HG02870 (cell line): ENCODE measurements around the gene ALKBH7.

Source experiments
- ATAC-seq: cut with Tn5 transposase; IDR thresholded peaks from one replicate; pipeline ENCODE4 v1.9.1; 2021; ENCODE audit warnings: mild to moderate bottlenecking, moderate library complexity; ENCODE audit not compliant: unreplicated experiment

Gene ALKBH7

DNA sequence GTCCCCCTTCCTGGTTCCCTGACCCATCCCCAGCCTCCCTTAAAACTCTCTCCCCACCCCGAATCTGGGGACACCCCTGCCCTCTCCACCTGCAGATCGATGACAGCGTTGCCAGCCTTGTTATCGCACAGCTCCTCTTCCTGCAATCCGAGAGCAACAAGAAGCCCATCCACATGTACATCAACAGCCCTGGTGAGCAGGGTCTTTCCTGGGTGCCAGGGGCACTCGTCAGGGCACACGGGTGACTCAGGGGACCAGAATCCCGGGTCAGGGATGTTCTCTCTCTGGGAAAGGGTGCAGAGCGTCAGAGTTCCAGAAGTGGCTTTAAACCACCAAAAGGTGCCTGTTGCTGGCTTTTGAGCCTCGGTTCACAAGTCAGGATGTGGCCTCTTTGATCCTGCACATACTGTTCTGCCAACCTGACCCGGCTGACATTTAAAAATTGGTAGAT lies 10.2 kb upstream of the ALKBH7 start:
- no peak for ATAC-seq

DNA sequence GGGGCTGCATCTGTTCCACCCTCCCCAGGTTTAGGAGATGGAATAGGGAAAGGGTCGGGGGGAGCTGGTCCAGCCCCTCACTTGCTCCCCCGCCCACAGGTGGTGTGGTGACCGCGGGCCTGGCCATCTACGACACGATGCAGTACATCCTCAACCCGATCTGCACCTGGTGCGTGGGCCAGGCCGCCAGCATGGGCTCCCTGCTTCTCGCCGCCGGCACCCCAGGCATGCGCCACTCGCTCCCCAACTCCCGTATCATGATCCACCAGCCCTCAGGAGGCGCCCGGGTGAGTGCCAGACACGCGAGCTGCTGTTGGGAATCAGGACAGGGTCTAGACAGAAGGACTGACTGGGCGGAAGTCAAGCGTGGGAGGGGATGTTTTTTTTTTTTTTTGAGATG lies 8.2 kb upstream of the ALKBH7 start:
- ATAC-seq, result no peak

DNA sequence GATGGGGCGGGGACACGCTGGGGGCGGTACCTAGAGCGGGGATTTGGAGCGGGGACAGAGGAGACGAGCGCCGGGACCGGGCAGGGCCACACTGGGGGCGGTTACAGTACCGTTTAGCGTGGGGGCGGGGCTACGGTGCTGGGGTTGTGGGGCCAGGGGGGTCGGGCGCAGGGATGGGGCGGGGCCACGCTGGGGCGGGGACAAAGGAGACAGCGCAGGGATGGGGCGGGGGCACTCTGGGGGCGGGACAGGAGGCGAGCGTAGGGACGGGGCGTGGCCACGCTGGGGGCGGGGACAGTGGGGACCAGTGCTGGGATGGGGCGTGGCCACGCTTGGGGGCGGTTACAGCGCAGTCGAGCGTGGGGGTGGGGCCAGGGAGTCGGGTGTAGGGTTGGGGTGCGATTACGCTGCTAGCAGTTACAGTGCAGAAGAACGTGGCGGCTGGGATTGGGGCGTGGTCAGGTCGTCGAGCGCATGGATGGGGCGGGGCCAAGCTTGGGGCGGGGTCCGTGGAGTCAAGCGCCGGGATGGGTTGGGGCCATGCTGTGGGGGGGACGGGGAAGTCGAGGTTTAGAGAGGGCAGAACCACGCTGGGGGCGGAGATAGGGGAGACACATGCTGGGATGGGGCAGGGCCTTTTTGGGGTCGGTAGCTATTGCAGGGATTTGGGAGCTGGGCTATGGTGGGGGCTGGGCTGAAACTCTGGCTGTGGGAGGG lies 660 bp downstream of the ALKBH7 start:
- ATAC-seq, result peak; percentile 40

DNA sequence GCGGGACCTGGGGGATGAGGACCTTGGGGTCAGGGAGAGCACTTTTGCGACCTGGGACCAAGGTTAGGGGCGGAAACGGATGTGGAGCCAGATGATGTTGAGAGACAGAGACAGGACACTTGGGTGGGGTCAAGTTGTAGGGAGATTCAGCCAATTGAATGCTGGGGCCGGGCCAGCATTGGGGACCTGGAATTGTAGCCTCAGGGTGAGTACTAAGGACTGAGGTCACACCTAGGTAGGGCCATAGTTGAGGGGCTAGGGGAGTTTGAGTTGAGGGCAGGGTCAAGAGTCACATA lies 1.2 kb downstream of the ALKBH7 start:
- ATAC-seq, result no peak

DNA sequence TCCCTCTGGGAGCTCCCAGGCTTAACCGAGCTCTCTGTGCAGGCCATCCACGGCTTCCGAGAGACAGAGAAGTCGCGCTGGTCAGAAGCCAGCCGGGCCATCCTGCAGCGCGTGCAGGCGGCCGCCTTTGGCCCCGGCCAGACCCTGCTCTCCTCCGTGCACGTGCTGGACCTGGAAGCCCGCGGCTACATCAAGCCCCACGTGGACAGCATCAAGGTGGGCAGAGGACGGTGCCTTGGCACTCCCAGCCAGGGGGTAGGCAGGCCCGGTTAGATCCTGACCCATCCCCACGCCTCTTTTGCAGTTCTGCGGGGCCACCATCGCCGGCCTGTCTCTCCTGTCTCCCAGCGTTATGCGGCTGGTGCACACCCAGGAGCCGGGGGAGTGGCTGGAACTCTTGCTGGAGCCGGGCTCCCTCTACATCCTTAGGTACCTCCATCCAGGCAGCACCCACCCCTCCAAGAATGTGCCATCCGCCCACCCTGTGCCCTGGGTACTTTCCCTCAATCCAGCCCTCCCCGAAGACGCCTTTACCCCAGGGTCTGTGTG lies 1.6 kb downstream of the ALKBH7 start:
- ATAC-seq, result no peak

DNA sequence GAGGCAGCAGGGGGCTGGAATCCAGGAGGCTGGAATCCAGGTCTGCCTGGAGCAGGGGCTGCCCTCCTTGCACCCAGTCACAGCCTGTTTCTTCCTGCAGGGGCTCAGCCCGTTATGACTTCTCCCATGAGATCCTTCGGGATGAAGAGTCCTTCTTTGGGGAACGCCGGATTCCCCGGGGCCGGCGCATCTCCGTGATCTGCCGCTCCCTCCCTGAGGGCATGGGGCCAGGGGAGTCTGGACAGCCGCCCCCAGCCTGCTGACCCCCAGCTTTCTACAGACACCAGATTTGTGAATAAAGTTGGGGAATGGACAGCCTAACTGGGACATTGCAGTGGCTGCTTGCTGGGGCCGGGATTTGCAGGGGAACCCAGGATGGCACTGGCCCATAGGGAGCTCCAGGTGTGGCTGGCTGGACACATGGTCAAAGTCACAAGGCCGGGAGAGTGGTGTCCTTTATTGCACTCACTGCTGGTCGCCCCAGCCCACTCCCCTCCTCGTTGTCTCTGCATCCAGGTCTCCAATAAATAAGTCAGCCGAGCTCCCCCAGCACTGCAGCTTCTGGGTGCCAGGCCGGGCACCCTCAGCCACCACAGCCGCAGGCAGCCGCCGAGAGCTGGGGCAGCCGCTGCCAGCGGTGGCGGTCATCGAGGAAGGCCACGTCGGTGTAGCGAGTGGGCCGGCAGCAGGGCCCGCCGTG lies 2.3 kb downstream of the ALKBH7 start:
- ATAC-seq, result no peak

DNA sequence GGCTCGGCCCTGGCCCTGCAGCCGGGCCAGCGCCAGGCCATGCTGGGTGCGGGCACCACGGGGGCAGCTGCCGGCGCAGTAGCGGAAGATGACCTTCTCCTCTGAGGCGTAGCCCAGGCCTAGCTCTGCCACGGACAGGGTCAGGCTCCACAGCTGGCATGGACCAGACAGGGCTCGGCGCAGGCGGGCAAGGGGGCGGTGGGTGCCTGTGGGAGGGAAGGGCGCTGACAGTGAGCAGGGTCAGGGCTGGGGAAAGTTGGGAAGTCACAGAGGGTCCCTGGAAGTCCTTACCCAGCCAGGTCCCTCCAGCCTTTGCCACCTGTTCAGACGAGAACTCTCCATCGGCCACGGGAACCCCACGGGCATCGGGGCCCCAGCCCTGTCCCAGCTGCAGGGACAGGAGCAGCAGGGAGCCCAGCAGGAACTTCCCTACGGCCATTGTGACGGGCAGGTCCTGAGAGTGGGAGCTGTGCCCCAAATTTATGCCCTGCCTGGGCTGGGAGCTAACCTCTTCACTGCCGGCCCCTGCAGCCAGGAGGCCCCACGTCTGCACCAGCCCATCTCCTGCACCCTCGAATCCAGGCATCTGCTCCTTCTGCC lies 2.9 kb downstream of the ALKBH7 start, which contains the start of gene PSPN:
TSS of gene PSPN (minus strand) at position 523 of the 600 bp plus-strand sequence. CDS start at position 439, 84 bp downstream.
- ATAC-seq, result no peak

DNA sequence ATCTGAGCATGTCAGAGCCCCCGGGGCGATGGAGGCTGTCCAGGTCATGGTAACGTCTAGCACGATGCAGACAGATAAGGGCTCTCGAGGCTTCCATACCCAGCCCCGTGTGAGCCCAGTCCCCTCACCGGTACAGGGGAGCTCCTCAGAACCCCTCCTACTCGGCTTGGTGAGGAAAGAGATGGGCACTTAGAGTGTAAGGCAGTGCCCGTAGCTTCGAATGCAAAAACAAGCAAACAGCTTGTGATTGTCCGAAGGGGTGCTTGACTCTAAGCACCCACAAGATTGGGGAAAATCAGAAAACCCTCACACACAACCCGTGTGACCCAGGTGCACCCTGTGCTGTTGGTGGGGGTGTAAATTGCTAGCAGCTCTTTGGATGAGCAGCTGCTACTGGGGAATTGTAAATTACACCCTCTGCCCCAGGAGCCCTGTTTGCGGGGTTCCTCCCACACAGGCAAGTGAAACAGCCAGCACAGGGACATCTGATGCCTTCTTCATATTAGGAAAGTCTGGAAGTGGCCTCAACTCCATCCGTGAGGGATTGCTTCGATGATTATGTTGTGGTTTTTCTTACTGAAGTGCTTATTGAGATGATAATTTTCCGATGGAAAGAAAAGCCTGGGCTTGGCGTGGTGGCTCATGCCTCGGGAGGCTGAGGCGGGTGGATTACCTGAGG lies 4.1 kb downstream of the ALKBH7 start:
- no peak for ATAC-seq

DNA sequence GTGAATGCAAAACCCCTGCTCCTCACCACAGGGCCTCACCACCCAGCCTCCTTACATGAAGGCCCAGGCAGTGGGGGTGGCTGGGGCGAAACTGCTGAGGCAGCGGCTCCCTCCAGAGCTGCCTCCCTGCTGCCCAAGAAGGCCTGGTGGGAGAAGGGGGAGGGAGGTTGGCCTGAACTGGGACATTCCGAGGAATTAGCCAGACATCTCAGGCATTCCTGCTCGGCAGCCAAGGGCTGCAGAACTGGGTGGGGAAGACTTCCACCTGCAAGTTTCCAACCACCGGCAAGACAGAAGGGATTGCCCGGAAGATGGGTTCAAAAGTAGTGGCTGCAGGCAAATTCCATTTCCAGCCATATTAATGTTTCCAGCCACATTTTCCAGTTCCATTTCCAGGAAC lies 5.4 kb downstream of the ALKBH7 start:
- no peak for ATAC-seq

DNA sequence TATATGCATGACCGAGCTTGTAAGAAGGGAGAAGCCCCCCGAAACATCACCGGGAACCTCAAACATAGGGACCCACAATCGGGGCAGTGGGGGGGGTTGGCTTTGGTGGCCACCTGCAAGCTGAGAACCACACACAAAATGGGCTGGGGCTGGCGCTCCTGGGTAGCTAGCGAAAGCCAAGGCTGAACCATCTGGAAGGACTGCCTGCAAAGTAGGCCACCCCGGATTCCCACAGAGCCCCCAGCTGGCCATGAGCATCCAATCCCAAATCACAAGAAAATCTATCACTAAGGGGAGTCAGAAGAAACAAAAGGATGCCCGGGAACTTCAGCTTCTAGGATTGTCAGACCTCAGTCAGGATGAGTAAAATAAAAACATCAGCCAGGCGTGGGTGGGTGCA lies 5.9 kb downstream of the ALKBH7 start:
- no peak for ATAC-seq

DNA sequence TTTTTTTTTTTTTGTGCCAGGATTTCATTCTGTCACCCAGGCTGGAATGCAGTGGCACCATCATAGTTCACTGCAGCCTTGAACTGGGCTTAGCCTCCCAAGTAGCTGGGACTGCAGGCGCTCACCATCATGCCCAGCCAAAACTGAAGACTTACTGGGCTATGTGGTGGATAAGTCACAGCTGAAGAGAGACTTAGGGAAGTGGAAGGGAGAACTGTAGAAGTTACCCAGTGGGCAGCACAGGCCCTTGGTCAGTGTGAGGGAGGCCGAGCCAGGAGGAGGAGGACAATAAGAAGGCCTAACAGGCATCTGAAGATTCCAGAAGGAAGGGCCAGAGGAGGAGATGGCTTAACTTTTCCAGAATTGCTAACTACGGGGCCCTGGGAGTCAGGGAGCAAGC lies 7.2 kb downstream of the ALKBH7 start:
- no peak for ATAC-seq

DNA sequence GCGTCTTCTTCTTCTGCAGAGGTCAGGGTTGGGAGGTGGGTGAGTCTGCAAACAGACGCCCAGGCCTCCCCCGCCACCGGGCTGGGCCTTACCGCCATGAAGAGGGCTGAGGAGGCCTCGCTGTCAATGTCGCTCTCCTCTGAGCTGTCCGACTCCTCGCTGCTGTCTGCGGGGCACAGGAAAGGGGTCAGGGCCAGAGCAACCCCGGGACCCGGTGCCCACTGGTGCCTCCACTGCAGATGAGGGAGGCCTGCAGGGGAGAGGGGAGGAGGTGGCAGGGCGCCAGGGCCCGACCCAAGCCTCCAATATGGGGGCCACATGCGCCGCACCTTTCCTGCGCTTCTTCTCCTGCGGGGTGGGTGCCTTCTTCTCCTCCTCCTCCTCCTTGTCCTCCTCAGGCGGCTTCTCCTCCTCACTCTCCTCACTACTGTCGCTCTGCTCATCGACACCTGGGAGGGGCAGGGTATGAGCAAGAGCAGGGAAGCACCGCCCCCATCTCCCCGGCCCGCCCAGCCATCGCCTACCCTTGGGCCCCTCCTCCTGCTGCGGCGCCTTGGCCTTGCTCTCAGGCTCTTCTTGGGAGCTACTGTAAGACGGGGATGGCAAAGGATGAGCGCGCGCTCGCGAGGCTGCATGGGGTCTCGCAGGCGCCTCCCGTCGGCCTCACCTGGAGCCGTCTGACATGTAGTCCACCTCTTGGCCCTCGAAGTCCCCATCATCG lies 8.6 kb downstream of the ALKBH7 start:
- ATAC-seq, result no peak

DNA sequence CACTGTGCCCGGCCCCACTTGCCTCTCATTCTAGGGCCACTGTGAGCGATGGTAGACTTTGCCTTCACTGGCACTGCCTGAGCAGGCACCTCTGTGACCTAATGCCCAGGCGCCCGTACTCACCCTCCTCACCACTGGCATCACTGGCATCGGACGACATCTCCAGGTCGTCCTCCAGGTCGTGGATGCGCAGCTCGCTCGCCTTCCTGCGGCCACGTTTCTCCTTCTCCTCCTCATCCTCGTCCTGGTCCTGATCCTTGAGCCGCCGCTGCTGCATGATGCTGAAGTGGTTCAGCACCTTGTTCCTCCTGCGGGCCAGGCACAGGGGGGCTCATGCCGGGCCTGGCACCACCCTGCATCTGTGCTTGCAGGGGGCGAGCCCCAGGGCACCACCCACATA lies 10.6 kb downstream of the ALKBH7 start:
- ATAC-seq, result no peak

DNA sequence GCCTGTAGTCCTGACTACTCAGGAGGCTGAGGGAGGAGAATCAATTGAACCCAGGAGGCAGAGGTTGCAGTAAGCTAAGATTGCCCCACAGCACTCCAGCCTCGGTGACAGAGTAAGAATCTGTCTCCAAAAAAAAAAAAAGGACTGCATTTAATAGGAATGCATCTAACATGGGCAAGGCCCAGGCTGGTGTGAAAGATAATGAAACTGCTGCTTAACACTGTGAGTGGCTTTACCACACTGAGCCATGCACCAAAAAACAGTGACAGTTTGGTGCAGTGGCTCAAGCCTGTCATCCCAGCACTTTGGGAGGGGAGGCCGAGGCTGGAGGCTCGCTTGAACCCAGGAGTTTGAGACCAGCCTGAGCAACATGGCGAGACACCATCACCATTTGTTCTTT lies 11.8 kb downstream of the ALKBH7 start:
- no peak for ATAC-seq

DNA sequence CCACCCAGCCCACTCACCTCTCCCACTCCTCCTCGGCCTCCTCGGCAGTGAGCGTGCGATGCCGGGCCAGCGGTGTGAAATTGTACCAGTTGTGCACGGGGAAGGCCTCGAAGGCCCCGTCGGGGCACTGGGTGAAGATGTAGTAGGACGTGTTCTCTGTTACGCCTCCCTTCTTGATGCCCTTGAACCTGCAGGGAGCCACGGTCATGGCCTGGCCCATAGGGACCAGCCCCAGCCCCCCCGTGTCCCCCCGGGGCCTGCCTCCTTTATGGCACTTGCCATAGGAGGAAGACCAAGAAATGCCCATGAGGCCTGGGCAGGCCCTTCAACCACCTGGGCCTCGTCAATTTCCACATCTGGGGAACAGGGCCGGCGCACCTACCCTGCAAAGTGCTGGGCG lies 14.8 kb downstream of the ALKBH7 start:
- no peak for ATAC-seq

DNA sequence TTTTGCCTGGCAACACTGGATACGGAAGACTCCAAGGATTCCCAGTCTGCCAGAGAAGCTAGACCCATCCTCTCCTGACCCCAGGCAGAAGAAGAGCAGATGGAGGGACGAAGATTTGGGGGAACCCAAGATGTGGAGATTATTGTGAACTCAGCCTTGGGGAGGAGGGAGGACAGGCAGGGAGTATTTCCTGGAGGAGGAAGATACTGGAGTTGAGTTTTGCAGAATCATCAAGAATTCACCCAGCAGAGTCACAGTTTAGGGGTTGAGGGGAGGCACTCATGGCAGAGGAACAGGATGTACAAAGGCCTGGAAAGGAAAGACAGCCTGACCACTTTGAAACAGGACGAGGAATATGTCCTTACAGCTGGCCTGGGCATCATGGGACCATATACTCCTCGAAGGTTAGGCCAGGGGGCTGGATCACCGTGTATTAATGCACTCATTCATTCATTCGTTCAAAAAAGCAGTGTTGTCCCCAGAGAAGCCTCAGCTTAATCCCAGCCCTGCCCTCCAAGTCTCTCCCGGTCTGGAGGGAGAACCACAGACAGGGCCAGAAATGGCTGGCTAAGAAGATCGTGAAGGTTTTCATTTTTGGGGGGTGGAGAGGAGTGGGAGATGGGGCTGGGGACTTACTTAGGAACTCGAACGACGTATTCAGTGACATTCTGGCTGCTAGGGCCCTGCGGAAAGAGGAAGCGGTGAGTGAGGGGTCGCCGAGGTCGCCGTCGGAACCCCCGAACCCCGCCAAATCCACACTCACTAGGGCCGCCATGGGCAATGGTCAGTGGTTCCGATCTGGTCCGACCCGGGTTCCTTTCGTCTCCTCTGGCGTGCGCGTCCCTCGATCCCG lies 19.9 kb downstream of the ALKBH7 start:
- ATAC-seq, result no peak

DNA sequence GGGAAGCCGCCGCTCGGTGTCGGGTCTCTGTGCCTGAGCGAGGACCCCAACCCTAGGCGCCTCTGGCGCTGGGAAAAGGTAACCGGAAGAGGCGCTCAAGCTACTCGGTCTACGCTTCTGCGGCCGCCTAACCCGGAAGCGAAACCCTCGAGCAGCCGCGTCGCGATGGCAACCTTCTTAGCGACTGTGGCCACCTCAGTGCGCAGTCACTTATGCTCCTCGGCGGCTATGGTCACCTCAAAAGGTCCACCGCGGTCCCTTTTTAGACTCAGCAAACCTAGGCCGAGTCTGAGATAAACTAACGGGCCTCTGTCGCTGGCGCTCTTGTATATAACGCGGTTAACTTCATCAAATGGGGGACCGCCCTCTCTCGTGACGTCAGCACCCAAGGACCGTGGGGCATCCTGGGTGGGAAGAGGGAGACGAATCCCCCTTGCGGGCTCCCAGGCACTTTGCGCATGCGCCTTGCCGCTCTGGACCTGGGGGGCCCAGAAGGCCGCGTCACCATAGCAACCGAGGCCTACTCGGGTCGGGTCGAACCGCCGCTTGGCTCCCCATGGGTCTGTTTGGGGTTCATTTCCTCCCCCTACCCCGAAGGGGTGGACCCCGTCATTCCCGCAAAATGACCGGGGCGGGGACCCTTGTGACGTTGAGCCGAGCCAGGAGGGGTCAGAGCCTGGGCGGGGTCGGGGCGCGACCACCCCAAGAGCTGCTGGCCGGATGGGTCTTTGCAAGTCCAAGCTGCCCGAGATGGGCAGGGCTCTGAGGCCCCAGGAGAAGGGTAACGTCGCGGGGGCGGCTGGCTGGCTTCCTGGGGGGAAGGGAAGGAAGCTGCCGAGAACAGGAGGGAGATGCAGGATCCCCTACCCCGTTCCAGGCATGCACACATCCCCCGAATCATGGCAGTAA lies 20.7 kb downstream of the ALKBH7 start, which contains the start of gene GTF2F1:
TSS of gene GTF2F1 (minus strand) at position 91 of the 909 bp plus-strand sequence. CDS start 169 bp downstream, outside the sequence.
- peak; percentile 78 for ATAC-seq

DNA sequence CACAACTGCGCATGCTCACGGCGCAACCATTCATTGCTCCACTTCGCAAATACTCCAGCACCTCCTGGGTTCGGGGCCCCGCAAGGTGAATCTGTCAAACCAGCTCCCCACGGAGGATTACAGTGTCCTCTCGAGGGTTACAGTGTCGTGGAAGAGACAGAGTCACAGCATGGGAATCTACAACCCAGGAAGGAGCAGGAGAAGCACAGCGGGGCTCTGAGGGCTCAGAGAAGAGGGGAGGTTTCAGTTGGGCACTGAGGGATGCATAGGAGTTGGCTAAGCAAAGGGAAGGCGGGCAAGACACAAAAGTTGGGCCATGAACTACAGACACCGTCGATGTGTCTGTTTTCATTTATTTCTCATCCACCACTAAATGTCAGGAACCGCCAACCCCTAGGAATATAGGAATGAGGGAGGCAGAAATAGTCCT lies 21.4 kb downstream of the ALKBH7 start:
- ATAC-seq, result peak; percentile 28

DNA sequence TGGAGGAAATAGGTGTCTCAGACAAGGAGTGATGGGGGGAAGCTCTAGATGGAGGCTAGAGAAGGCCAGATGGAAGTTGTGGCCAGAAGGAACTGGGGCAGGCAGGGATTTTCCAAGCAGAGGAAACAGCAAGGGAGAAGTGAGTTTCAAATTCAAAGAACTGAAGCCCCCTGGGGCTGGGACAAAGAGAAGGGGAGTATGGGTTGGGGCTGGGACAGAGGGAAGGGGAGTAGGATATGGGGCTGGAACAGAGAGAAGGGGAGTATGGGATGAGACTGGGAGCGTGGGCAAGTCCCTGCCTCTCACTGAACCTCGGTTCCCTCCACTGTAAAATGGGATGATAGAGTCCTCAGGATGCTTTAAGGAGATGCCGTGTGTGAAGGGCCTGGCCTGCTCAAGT lies 22.2 kb downstream of the ALKBH7 start:
- ATAC-seq, result no peak
